A549 (cell line): ENCODE data around the gene TMEM218.

Source experiments
- CEBPB ChIP-seq, 2 experiments: fragments of >200 bp in 1 of 2; sonication (Bioruptor Twin) in 1 of 2; formaldehyde crosslinking in 1 of 2; IDR thresholded peaks; 2 replicates each; pipeline ENCODE4 v1.6.1; 2012 to 2016
- CHD2 ChIP-seq: fragments of 150-350 bp; IDR thresholded peaks from 2 replicates; pipeline ENCODE4 v1.6.1; 2014; ENCODE audit warnings: low read length; ENCODE audit not compliant: partially characterized antibody
- CTCF ChIP-seq: fragments of >200 bp; sonication (Bioruptor Twin); formaldehyde crosslinking; IDR thresholded peaks from 3 replicates; pipeline ENCODE4 v1.5.1; 2016
- EP300 ChIP-seq, 2 experiments: fragments of >200 bp; sonication (Bioruptor Twin); formaldehyde crosslinking; IDR thresholded peaks; 2 replicates in 1 of 2; 3 replicates in 1 of 2; pipeline ENCODE4 v1.6.1; 2016 to 2017
- FOSB ChIP-seq: fragments of 250-450 bp; sonication (Bioruptor Pico); IDR thresholded peaks from 2 replicates; pipeline ENCODE4 v1.5.0; 2020; ENCODE audit warnings: mild to moderate bottlenecking, moderate library complexity
- MYC ChIP-seq: IDR thresholded peaks from 2 replicates; pipeline ENCODE4 v1.6.1; 2012; ENCODE audit warnings: mild to moderate bottlenecking, inconsistent platforms, low read length, improper control_type of control experiment, borderline replicate concordance
- POLR2A ChIP-seq: IDR thresholded peaks from 2 replicates; pipeline ENCODE4 v1.6.1; 2012; ENCODE audit warnings: mild to moderate bottlenecking, low read length
- TP53 ChIP-seq: fragments of 250-450 bp; sonication (Bioruptor Pico); IDR thresholded peaks from 2 replicates; pipeline ENCODE4 v1.5.0; 2021; ENCODE audit warnings: mild to moderate bottlenecking, moderate library complexity

GRCh38 chr11:125073616-125074483 is 37.6 kb downstream of the TMEM218 start:
- TF ChIP-seq CTCF (no peak), CEBPB (IDR thresholded peaks at IDR 0.05) (no peak), CHD2 (no peak), TP53 (CRISPR knock-in tag) (no peak), EP300 (IDR thresholded peaks at IDR 0.05) (no peak), MYC (no peak), POLR2A (no peak), FOSB (CRISPR knock-in tag) (no peak)
